ENCODE results near the gene RNF166. TPM values are rescaled to one million over a fixed set of nuclear protein-coding genes. Genes with fewer than 3 reads are reported as not detected.

RNF166 gene
- total and polyA plus RNA-seq, 2 of the 13 experiments (the other 11 are each of a cell fraction or from before 2014, with no cell fraction given) = 21.4 to 23.0 TPM

GRCh38 chr16:88662843-88663606 is 43.2 kb downstream of the RNF166 start, which contains the start of gene MVD (continued):
- TF ChIP-seq KLF13 (CRISPR knock-in tag; IDR thresholded peaks at IDR 0.05) (no peak; the same call in 1 of the 2 replicates), CEBPG (CRISPR knock-in tag; IDR thresholded peaks at IDR 0.05) (no peak), SP5 (CRISPR knock-in tag; IDR thresholded peaks at IDR 0.05; ENCODE audit: borderline replicate concordance, low read depth) (peak; percentile 54), TRAFD1 (CRISPR knock-in tag; IDR thresholded peaks at IDR 0.05; ENCODE audit: borderline replicate concordance) (no peak), ZNF143 (CRISPR knock-in tag; IDR thresholded peaks at IDR 0.05) (peak; percentile 44; the same call in 1 of the 2 replicates), ZNF710 (CRISPR knock-in tag; IDR thresholded peaks at IDR 0.05; ENCODE audit: borderline replicate concordance) (peak; percentile 58; the same call in 1 of the 2 replicates), PHF5A (CRISPR knock-in tag; IDR thresholded peaks at IDR 0.05; ENCODE audit: low read depth, unreplicated experiment) (peak; percentile 87), ZNF782 (CRISPR knock-in tag; IDR thresholded peaks at IDR 0.05; ENCODE audit: borderline replicate concordance) (peak; percentile 78; the same call in 1 of the 2 replicates), ZNF589 (CRISPR knock-in tag; conservative IDR thresholded peaks at IDR 0.05) (peak; percentile 89), ZNF12 (CRISPR knock-in tag; IDR thresholded peaks at IDR 0.05) (0 out of 2 replicates have a peak, but pooled peaks have one; percentile 30), NFYC (CRISPR knock-in tag; IDR thresholded peaks at IDR 0.05) (peak; percentile 100), FOXK2 (IDR thresholded peaks at IDR 0.05) (no peak), ZBTB7A (CRISPR knock-in tag; IDR thresholded peaks at IDR 0.05) (peak; percentile 67), MED1 (CRISPR knock-in tag; IDR thresholded peaks at IDR 0.05) (peak; percentile 76), GMEB1 (CRISPR knock-in tag; IDR thresholded peaks at IDR 0.05; ENCODE audit: borderline replicate concordance) (peak; percentile 98), HHEX (CRISPR knock-in tag; IDR thresholded peaks at IDR 0.05) (no peak), TSC22D2 (CRISPR knock-in tag; IDR thresholded peaks at IDR 0.05; ENCODE audit: borderline replicate concordance) (peak; percentile 96; the same call in 1 of the 2 replicates), IRF2 (CRISPR knock-in tag; IDR thresholded peaks at IDR 0.05) (peak; percentile 56), KDM1A (CRISPR knock-in tag; IDR thresholded peaks at IDR 0.05) (no peak), POLR2AphosphoS2 (IDR thresholded peaks at IDR 0.05; ENCODE audit: low read depth, low read length) (no peak), NRL (CRISPR knock-in tag; IDR thresholded peaks at IDR 0.05; ENCODE audit: borderline replicate concordance) (no peak; the same call in 1 of the 2 replicates), MXD1 (CRISPR knock-in tag; IDR thresholded peaks at IDR 0.05) (peak; percentile 83), SRF (IDR thresholded peaks at IDR 0.05; ENCODE audit: low read depth, low read length) (no peak), NFE2L2 (IDR thresholded peaks at IDR 0.05; ENCODE audit: low read length) (no peak), FOXO1 (CRISPR knock-in tag; IDR thresholded peaks at IDR 0.05) (peak; percentile 77; the same call in 1 of the 2 replicates)
